Middle frontal gyrus (tissue), 1 donor: ENCODE results near the gene FARP1.
"Not testable (repeated sequence)": the region's sequence is repeated elsewhere in the genome, so short reads cannot be mapped to it uniquely, and the experiment has no call there.

ENCODE experiments used
- DNase-seq: peaks from one replicate; pipeline ENCODE4 v3.0.0-alpha.2; 2015; ENCODE audit warnings: low spot score; ENCODE audit errors: extremely low spot score

Gene FARP1

GRCh38 chr13:98262292-98262691 is 119.4 kb downstream of the FARP1 start:
- no peak for DNase-seq

GRCh38 chr13:98263841-98264240 is 120.9 kb downstream of the FARP1 start:
- no peak for DNase-seq

- DNase-seq = no peak
Measured at GRCh38 chr13:98264877-98265276, 122.0 kb downstream of the FARP1 start.

- no peak for DNase-seq
Measured at GRCh38 chr13:98265692-98266551, 123.0 kb downstream of the FARP1 start.

- DNase-seq = no peak
Measured at GRCh38 chr13:98267080-98267912, 124.4 kb downstream of the FARP1 start.

- no peak for DNase-seq
Measured at GRCh38 chr13:98269386-98269785, 126.5 kb downstream of the FARP1 start.

GRCh38 chr13:98270819-98271218 is 127.9 kb downstream of the FARP1 start:
- no peak for DNase-seq

GRCh38 chr13:98271646-98272045 is 128.8 kb downstream of the FARP1 start:
- not testable (repeated sequence) for DNase-seq

GRCh38 chr13:98272549-98272948 is 129.7 kb downstream of the FARP1 start:
- no peak for DNase-seq

- no peak for DNase-seq
Measured at GRCh38 chr13:98273067-98273823, 130.4 kb downstream of the FARP1 start.

GRCh38 chr13:98273824-98274742 is 131.2 kb downstream of the FARP1 start:
- DNase-seq = no peak

- DNase-seq = no peak
Measured at GRCh38 chr13:98274921-98275487, 132.1 kb downstream of the FARP1 start.

GRCh38 chr13:98275681-98276171 is 132.8 kb downstream of the FARP1 start:
- DNase-seq = no peak

- DNase-seq = no peak
Measured at GRCh38 chr13:98276486-98276885, 133.6 kb downstream of the FARP1 start.

- DNase-seq = no peak
Measured at GRCh38 chr13:98278068-98278724, 135.3 kb downstream of the FARP1 start.

GRCh38 chr13:98279473-98280175 is 136.7 kb downstream of the FARP1 start:
- no peak for DNase-seq

GRCh38 chr13:98280176-98280510 is 137.2 kb downstream of the FARP1 start:
- no peak for DNase-seq

GRCh38 chr13:98284679-98285078 is 141.8 kb downstream of the FARP1 start:
- no peak for DNase-seq

GRCh38 chr13:98285317-98285716 is 142.4 kb downstream of the FARP1 start:
- no peak for DNase-seq
